ENCODE data around the gene ARSB.

DNA sequence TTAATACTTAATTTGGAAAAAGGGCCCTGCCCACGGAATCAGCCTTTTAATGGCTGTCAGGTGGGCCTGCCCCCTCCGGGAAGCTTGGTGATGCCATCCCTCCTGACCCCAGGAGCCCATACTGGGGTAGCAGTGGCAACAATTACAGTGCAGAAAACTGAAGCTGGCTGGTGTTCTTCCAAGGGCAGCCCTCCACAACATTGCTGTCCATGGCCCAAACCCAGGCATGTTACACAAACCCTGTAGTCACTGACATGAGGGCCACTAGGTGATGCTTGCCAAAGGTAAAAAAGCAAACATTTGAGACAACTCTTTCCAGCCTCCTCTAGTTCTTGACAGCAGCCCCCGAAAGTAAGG, 186.5 kb downstream of the ARSB start:
- TF ChIP-seq, protein P1, sequence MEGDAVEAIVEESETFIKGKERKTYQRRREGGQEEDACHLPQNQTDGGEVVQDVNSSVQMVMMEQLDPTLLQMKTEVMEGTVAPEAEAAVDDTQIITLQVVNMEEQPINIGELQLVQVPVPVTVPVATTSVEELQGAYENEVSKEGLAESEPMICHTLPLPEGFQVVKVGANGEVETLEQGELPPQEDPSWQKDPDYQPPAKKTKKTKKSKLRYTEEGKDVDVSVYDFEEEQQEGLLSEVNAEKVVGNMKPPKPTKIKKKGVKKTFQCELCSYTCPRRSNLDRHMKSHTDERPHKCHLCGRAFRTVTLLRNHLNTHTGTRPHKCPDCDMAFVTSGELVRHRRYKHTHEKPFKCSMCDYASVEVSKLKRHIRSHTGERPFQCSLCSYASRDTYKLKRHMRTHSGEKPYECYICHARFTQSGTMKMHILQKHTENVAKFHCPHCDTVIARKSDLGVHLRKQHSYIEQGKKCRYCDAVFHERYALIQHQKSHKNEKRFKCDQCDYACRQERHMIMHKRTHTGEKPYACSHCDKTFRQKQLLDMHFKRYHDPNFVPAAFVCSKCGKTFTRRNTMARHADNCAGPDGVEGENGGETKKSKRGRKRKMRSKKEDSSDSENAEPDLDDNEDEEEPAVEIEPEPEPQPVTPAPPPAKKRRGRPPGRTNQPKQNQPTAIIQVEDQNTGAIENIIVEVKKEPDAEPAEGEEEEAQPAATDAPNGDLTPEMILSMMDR (IDR thresholded peaks at IDR 0.05), result no peak
- no peak for TF ChIP-seq EZH2 (IDR thresholded peaks at IDR 0.05; ENCODE audit: borderline replicate concordance, insufficient read depth, low read depth, low read length, poor library complexity, severe bottlenecking)
